Psoas muscle (tissue), 8 donors: Measurements from ENCODE around the gene NLRC5. TPM values are rescaled to one million over a fixed set of nuclear protein-coding genes. Genes with fewer than 3 reads are reported as not detected.

Experiments used
- ATAC-seq, 4 donors: fragments of 200-7000 bp; cut with Tn5 transposase; one replicate each; pipeline ENCODE4 v1.9.1; 2020; ENCODE audit warnings: moderate library complexity in 3 of 4, mild to moderate bottlenecking in 2 of 4
- DNase-seq, 2 donors: peaks; one replicate each; pipeline ENCODE4 v3.0.0-alpha.2; 2020
- H3K27ac ChIP-seq: fragments of 200-600 bp; one replicate; pipeline ENCODE4 v1.8.0; 2022
- H3K27me3 ChIP-seq, 3 donors: fragments of 200-600 bp in 1 of 3; one replicate each; pipeline versions ENCODE4 v1.6.1 to v1.8.0; 2013 to 2022; ENCODE audit warnings: low read length in 2 of 3, mild to moderate bottlenecking in 2 of 3, moderate library complexity in 1 of 3; ENCODE audit not compliant: insufficient read depth in 3 of 3
- H3K36me3 ChIP-seq, 2 donors: fragments of 200-600 bp in 1 of 2; one replicate each; pipeline versions ENCODE4 v1.6.1 to v1.8.0; 2013 to 2022; ENCODE audit warnings: low read depth in 1 of 2, mild to moderate bottlenecking in 1 of 2, moderate library complexity in 1 of 2; ENCODE audit not compliant: insufficient read depth in 1 of 2
- H3K4me1 ChIP-seq: fragments of 200-600 bp; one replicate; pipeline ENCODE4 v1.8.0; 2022
- H3K4me3 ChIP-seq: fragments of 200-600 bp; one replicate; pipeline ENCODE4 v1.8.0; 2022; ENCODE audit warnings: mild to moderate bottlenecking
- H3K9me3 ChIP-seq: fragments of 200-600 bp; one replicate; pipeline ENCODE4 v1.8.0; 2022
- CTCF ChIP-seq: fragments of 200-600 bp; IDR thresholded peaks from one replicate; pipeline ENCODE4 v1.8.0; 2022; ENCODE audit warnings: antibody characterized with exemption
- WGBS, 3 donors: extraction: QIAGEN DNeasy Blood & Tissue Kit; methylation state at CpG; one replicate each; pipeline versions ENCODE4 v1.1.6 to v1.1.7; 2013; 5-methylcytosine and 5-hydroxymethylcytosine counted together
- intact Hi-C, 2 donors: fragments of 100-400 bp; cut with DNase I; formaldehyde crosslinking; loops; one replicate each; pipeline versions ENCODE4 v1.11.0 to v1.14.2; 2022
- polyA plus RNA-seq, 3 donors: library from polyadenylated mRNA; stranded (reverse); fragments of 200-250 nt; gene quantifications; one replicate each; pipeline ENCODE4 v1.2.3, GENCODE V29; 2013
- total RNA-seq, 4 donors: library from RNA; stranded (reverse); fragmentation: NEBNext Ultra II Directional in 2 of 4; extraction: Animal tissue kit (Norgen Biotek cat#: 25700) in 2 of 4; gene quantifications; one replicate each; pipeline versions ENCODE4 v1.2.1 to v1.2.4, GENCODE V29; 2021 to 2023
- donor health status: healthy with polysubstance abuse.
- donor health status: DM: no; HTN: no; CAD: no; lungs with moderate emphysema.
- donor health status: Bipolar disorder and iron deficiency.
- donor health status: healthy.
- donor health status: DM: yes; HTN: yes; CAD: no.
- donor health status: DM: no; HTN: no; CAD: no.
- donor health status: DM: no; HTN: no; CAD: no.
- donor health status: DM: yes; HTN: yes; CAD: no.

NLRC5 gene
- total and polyA plus RNA-seq, 7 donors: 2.3 to 13.6 (median 6.4) TPM

GRCh38 chr16:57032931-57033330, 43.6 kb downstream of the NLRC5 start:
- no peaks in the 10 kb centered on the region for H3K36me3 ChIP-seq
- no peak for ATAC-seq

DNA sequence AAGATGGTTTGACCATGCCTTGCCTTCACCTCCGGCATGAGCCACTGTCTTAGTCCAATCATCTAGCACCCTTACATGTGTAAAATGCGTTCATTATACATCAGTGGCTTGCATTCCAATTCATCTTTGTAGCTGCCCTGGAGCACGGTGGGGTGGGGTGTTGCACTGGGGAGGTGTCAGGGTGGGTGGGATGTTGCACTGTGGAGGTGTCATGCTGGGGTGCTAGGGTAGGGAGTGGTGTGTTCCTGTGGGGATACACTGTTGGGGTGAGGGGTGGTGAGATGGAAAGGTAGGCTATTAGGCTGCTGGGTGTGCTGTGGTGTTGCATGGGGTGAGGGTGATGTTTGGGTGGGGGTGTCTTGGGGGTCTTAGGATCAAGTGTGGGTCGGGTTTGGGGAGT, 47.0 kb downstream of the NLRC5 start:
- H3K4me3 ChIP-seq: no peak overlapping the region
- H3K27ac ChIP-seq: no peak overlapping the region
- 89 to 91% (median 91%) methylated on average over 4 of the region's 4 CpGs for WGBS, 3 donors
- no peaks in the 10 kb centered on the region for H3K36me3 ChIP-seq
- TF ChIP-seq CTCF: no peak
- ATAC-seq (no peak), DNase-seq (no peak)
- no peaks in the 10 kb centered on the region for H3K9me3 ChIP-seq
- H3K27me3 ChIP-seq: no peaks in the 10 kb centered on the region
- no peaks in the 10 kb centered on the region for H3K4me1 ChIP-seq
- intact Hi-C loops: no loop called here

More at GRCh38 chr16:57032931-57033330, 43.6 kb downstream of the NLRC5 start:
- WGBS, 3 donors: 87 to 92% (median 91%) methylated on average over 5 of the region's 5 CpGs
- TF ChIP-seq CTCF: no peak
- DNase-seq: no peak
- intact Hi-C loops: no loop called here
- H3K27me3 ChIP-seq: no peaks in the 10 kb centered on the region
- no peaks in the 10 kb centered on the region for H3K9me3 ChIP-seq
- no peak overlapping the region for H3K27ac ChIP-seq
- H3K4me1 ChIP-seq: no peaks in the 10 kb centered on the region
- H3K4me3 ChIP-seq: no peak overlapping the region

DNA sequence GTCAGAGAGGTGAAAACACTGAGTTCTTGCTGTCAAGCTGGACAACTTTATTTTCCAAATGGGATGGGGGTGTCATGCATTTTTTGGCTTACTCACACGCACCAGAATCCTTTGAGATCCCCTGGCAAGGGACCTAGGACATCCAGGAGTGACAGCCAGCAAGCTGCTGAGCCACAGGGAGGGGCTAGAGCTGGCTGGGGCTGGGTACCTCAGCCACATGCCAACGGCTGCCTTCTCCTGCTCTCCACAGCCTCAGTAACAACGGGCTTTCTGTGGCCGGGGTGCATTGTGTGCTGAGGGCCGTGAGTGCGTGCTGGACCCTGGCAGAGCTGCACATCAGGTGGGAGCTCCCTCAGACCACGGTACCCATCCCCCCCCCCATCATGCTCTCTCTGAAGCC, 47.6 kb downstream of the NLRC5 start:
- intact Hi-C loops: no loop called here
- no peak overlapping the region for H3K4me3 ChIP-seq
- DNase-seq: no peak
- no peak for TF ChIP-seq CTCF
- ATAC-seq: no peak
- no peak overlapping the region for H3K27ac ChIP-seq
- no peaks in the 10 kb centered on the region for H3K27me3 ChIP-seq
- H3K4me1 ChIP-seq: no peaks in the 10 kb centered on the region
- 33 to 65% (median 42%) methylated on average over 7 of the region's 7 CpGs for WGBS, 3 donors
- H3K36me3 ChIP-seq: no peaks in the 10 kb centered on the region
- no peaks in the 10 kb centered on the region for H3K9me3 ChIP-seq

DNA sequence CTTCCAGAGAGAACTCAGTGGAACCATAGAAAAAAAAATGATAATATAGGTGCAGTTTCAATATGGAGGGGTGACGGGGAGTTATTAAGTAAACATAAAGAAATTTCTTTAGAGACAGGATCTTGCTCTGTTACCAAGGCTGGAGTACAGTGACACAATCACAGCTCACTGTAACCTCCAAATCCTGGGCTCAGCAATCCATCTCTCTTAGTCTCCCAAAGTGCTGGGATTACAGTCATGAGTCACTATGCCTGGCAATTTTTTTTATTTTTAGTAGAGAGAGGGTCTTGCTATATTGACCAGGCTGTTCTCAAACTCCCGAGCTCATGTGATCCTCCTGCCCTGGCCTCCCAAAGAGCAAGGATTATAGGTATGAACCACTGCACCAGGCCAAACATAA, 48.8 kb downstream of the NLRC5 start:
- no peaks in the 10 kb centered on the region for H3K36me3 ChIP-seq
- H3K27me3 ChIP-seq: no peaks in the 10 kb centered on the region
- H3K9me3 ChIP-seq: no peaks in the 10 kb centered on the region
- H3K27ac ChIP-seq: no peak overlapping the region
- DNase-seq (no peak), ATAC-seq (no peak)
- H3K4me3 ChIP-seq: no peak overlapping the region
- TF ChIP-seq CTCF: no peak
- intact Hi-C loops: no loop called here
- H3K4me1 ChIP-seq: no peaks in the 10 kb centered on the region
- WGBS, 3 donors: 91 to 98% (median 94%) methylated on average over 2 of the region's 2 CpGs

DNA sequence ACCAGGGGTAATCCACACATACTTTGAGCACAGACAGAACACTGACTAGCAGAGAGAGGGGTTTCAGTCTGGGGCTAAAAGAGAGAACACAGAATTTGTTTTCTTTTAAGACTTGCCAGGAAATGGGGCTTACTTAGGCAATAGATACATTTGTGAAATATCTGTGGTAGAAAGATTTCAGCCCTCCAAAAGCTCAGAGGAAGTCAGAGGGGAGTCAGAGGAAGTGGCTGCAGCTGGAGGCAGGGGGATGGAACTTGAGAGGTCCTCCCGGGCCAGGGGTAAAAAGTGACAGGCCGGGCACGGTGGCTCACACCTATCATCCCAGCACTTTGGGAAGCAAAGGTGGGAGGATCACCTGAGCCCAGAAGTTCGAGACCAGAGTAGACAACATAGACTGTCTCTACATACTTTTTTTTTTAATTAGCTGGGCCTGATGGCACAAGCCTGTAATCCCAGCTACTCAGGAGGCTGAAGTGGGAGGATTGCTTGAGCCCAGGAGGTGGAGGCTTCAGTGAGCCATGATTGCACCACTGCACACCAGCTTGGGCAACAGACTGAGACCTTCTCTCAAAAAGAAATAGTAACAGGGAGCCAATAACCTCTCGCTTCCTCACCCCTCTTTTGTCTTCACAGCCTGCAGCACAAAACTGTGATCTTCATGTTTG, 49.9 kb downstream of the NLRC5 start:
- intact Hi-C loops: no loop called here
- no peaks in the 10 kb centered on the region for H3K36me3 ChIP-seq
- no peak overlapping the region for H3K27ac ChIP-seq
- WGBS, 3 donors: 49 to 57% (median 54%) methylated on average over 5 of the region's 5 CpGs
- H3K27me3 ChIP-seq: no peaks in the 10 kb centered on the region
- no peaks in the 10 kb centered on the region for H3K9me3 ChIP-seq
- DNase-seq: no peak
- ATAC-seq: no peak
- no peak overlapping the region for H3K4me3 ChIP-seq
- H3K4me1 ChIP-seq: no peaks in the 10 kb centered on the region
- TF ChIP-seq CTCF: no peak
